Fibroblast of upper back skin (primary cell): ENCODE data around the gene H2AZ2.
"Not testable (repeated sequence)": the region's sequence is repeated elsewhere in the genome, so short reads cannot be mapped to it uniquely, and the experiment has no call there.

ENCODE experiments used
- DNase-seq: peaks from one replicate; pipeline ENCODE4 v3.0.0-alpha.2; 2013

The H2AZ2 gene

GRCh38 chr7:44847920-44848634 lies at the start of gene H2AZ2:
Gene H2AZ2 (minus strand): TSS chr7:44848087. CDS start chr7:44847971, 116 bp downstream.
- peak; percentile 100 for DNase-seq

GRCh38 chr7:44897309-44897708 lies 49.4 kb upstream of the H2AZ2 start:
- DNase-seq: peak; percentile 54

- DNase-seq: no peak
Observed at GRCh38 chr7:44894888-44895580, 47.1 kb upstream of the H2AZ2 start.

- no peak for DNase-seq
Observed at GRCh38 chr7:44893710-44894234, 45.9 kb upstream of the H2AZ2 start.

- DNase-seq: no peak
Observed at GRCh38 chr7:44891791-44892190, 43.9 kb upstream of the H2AZ2 start.

GRCh38 chr7:44891372-44891771 lies 43.5 kb upstream of the H2AZ2 start:
- no peak for DNase-seq

- no peak for DNase-seq
Observed at GRCh38 chr7:44889086-44889781, 41.3 kb upstream of the H2AZ2 start.

- DNase-seq: no peak
Observed at GRCh38 chr7:44887293-44887692, 39.4 kb upstream of the H2AZ2 start.

GRCh38 chr7:44885394-44886317 lies 37.8 kb upstream of the H2AZ2 start, which contains the start of gene PURB:
Gene PURB (minus strand): TSS chr7:44885530. CDS start chr7:44885348, 182 bp downstream.
- DNase-seq: peak; percentile 97

- peak; percentile 69 for DNase-seq
Observed at GRCh38 chr7:44884621-44885393, 36.9 kb upstream of the H2AZ2 start.

GRCh38 chr7:44883961-44884620 lies 36.2 kb upstream of the H2AZ2 start:
- no peak for DNase-seq

GRCh38 chr7:44882899-44883298 lies 35.0 kb upstream of the H2AZ2 start:
- peak; percentile 39 for DNase-seq

GRCh38 chr7:44881610-44882009 lies 33.7 kb upstream of the H2AZ2 start:
- peak; percentile 94 for DNase-seq

- no peak for DNase-seq
Observed at GRCh38 chr7:44881066-44881600, 33.2 kb upstream of the H2AZ2 start.

GRCh38 chr7:44880317-44881018 lies 32.6 kb upstream of the H2AZ2 start:
- no peak for DNase-seq

GRCh38 chr7:44876393-44876792 lies 28.5 kb upstream of the H2AZ2 start:
- DNase-seq: no peak

GRCh38 chr7:44875241-44875640 lies 27.4 kb upstream of the H2AZ2 start:
- DNase-seq: no peak

- no peak for DNase-seq
Observed at GRCh38 chr7:44872787-44873186, 24.9 kb upstream of the H2AZ2 start.

GRCh38 chr7:44871918-44872317 lies 24.0 kb upstream of the H2AZ2 start:
- DNase-seq: not testable (repeated sequence)

- not testable (repeated sequence) for DNase-seq
Observed at GRCh38 chr7:44870780-44871179, 22.9 kb upstream of the H2AZ2 start.
